GM12891 (cell line): ENCODE results near the gene SLC22A13.

Source experiments
- DNase-seq: peaks from one replicate; pipeline ENCODE4 v3.0.0; 2011; ENCODE audit warnings: low spot score; ENCODE audit not compliant: insufficient read length
- FAIRE-seq: peaks from 2 replicates; lab custom pipeline; 2011; peaks lifted over from hg19 to GRCh38; lab: Jason Lieb, UNC
- PAX5 ChIP-seq: IDR thresholded peaks from 2 replicates; pipeline ENCODE4 v1.6.1; 2011; ENCODE audit warnings: low read length, moderate library complexity, mild to moderate bottlenecking; ENCODE audit not compliant: insufficient read depth, severe bottlenecking
- POLR2A ChIP-seq: IDR thresholded peaks from 2 replicates; pipeline ENCODE4 v1.6.1; 2011; ENCODE audit warnings: low read depth, low read length, control low read depth
- POLR2AphosphoS5 ChIP-seq: IDR thresholded peaks from 2 replicates; pipeline ENCODE4 v1.6.1; 2011; ENCODE audit warnings: low read depth, low read length, control low read depth
- POU2F2 ChIP-seq: IDR thresholded peaks from 2 replicates; pipeline ENCODE4 v1.6.1; 2011; ENCODE audit warnings: low read depth, mild to moderate bottlenecking, control low read depth, low read length, moderate library complexity
- SPI1 ChIP-seq: IDR thresholded peaks from 2 replicates; pipeline ENCODE4 v1.6.1; 2011; ENCODE audit warnings: low read depth, low read length, control low read depth
- TAF1 ChIP-seq: IDR thresholded peaks from 2 replicates; pipeline ENCODE4 v1.6.1; 2011; ENCODE audit warnings: low read depth, low read length, control low read depth

Gene SLC22A13

GRCh38 chr3:38297537-38297936 is 31.9 kb downstream of the SLC22A13 start:
- TF ChIP-seq POU2F2 = no peak
- TF ChIP-seq POLR2AphosphoS5 = no peak
- no peak for TF ChIP-seq TAF1
- no peak for TF ChIP-seq PAX5
- no peak for TF ChIP-seq SPI1
- TF ChIP-seq POLR2A = no peak
- FAIRE-seq (no peak), DNase-seq (no peak)

GRCh38 chr3:38297947-38298711 is 32.5 kb downstream of the SLC22A13 start:
- no peak for DNase-seq
- no peak for FAIRE-seq
- TF ChIP-seq POLR2A (no peak), PAX5 (no peak), TAF1 (no peak), SPI1 (no peak), POU2F2 (no peak), POLR2AphosphoS5 (no peak)

GRCh38 chr3:38306941-38307340 is 41.3 kb downstream of the SLC22A13 start:
- FAIRE-seq = no peak
- TF ChIP-seq SPI1 (no peak), PAX5 (no peak), POLR2A (no peak), POU2F2 (no peak), TAF1 (no peak), POLR2AphosphoS5 (no peak)
- DNase-seq = no peak

GRCh38 chr3:38307599-38307998 is 42.0 kb downstream of the SLC22A13 start:
- DNase-seq = no peak

GRCh38 chr3:38308456-38308855 is 42.8 kb downstream of the SLC22A13 start:
- no peak for DNase-seq
- no peak for FAIRE-seq
- no peak for TF ChIP-seq POU2F2
- no peak for TF ChIP-seq POLR2A
- TF ChIP-seq PAX5 = no peak
- TF ChIP-seq TAF1 = no peak

More at GRCh38 chr3:38307599-38307998, 42.0 kb downstream of the SLC22A13 start:
- TF ChIP-seq TAF1 (no peak), POU2F2 (no peak), POLR2A (no peak), SPI1 (no peak), PAX5 (no peak), POLR2AphosphoS5 (no peak)
- no peak for FAIRE-seq

- FAIRE-seq (no peak), DNase-seq (no peak)
- no peak for TF ChIP-seq TAF1
- no peak for TF ChIP-seq SPI1
- TF ChIP-seq POLR2A = no peak
- TF ChIP-seq POLR2AphosphoS5 = no peak
- TF ChIP-seq PAX5 = no peak
- no peak for TF ChIP-seq POU2F2
Observed at GRCh38 chr3:38311476-38311875, 45.9 kb downstream of the SLC22A13 start.

GRCh38 chr3:38311941-38312340 is 46.3 kb downstream of the SLC22A13 start:
- FAIRE-seq (no peak), DNase-seq (no peak)
- no peak for TF ChIP-seq TAF1
- no peak for TF ChIP-seq POLR2AphosphoS5
- no peak for TF ChIP-seq POLR2A
- TF ChIP-seq POU2F2 = no peak
- no peak for TF ChIP-seq SPI1
- TF ChIP-seq PAX5 = no peak

- DNase-seq (no peak), FAIRE-seq (no peak)
- TF ChIP-seq POU2F2 (no peak), PAX5 (no peak), POLR2A (no peak), TAF1 (no peak), POLR2AphosphoS5 (no peak), SPI1 (no peak)
Observed at GRCh38 chr3:38312356-38312755, 46.7 kb downstream of the SLC22A13 start.

GRCh38 chr3:38313263-38313662 is 47.7 kb downstream of the SLC22A13 start:
- FAIRE-seq (no peak), DNase-seq (no peak)
- no peak for TF ChIP-seq POLR2A
- no peak for TF ChIP-seq TAF1
- no peak for TF ChIP-seq POU2F2
- no peak for TF ChIP-seq POLR2AphosphoS5
- TF ChIP-seq SPI1 = no peak
- no peak for TF ChIP-seq PAX5
